PFSK-1 (cell line): ENCODE results near the gene GPR158.

Experiments used
- FOXP2 ChIP-seq: optimal IDR thresholded peaks from 2 replicates; pipeline ENCODE3; 2011; ENCODE audit warnings: borderline replicate concordance, control low read depth, inconsistent platforms; ENCODE audit not compliant: insufficient read depth; ENCODE audit errors: extremely low read length, extremely low read depth
- POLR2AphosphoS5 ChIP-seq: IDR thresholded peaks from 2 replicates; pipeline ENCODE4 v1.6.1; 2012; ENCODE audit warnings: low read depth, mild to moderate bottlenecking, control low read depth, low read length, moderate library complexity
- SIN3A ChIP-seq: IDR thresholded peaks from 2 replicates; pipeline ENCODE4 v1.6.1; 2012; ENCODE audit warnings: mild to moderate bottlenecking, low read length, moderate library complexity, borderline replicate concordance; ENCODE audit not compliant: insufficient read depth
- TAF1 ChIP-seq: IDR thresholded peaks from 2 replicates; pipeline ENCODE4 v1.6.1; 2012; ENCODE audit warnings: low read length, control low read depth, borderline replicate concordance; ENCODE audit not compliant: insufficient read depth
- TF ChIP-seq, protein P1 (sequence below), 2 experiments: IDR thresholded peaks; 2 replicates each; pipeline versions ENCODE4 v1.6.1 to v1.8.0; 2011 to 2012; ENCODE audit warnings: low read depth in 2 of 2, low read length in 2 of 2, control low read depth in 1 of 2, inconsistent platforms in 1 of 2, mild to moderate bottlenecking in 1 of 2, moderate library complexity in 1 of 2; ENCODE audit not compliant: insufficient read depth in 1 of 2

Gene GPR158

DNA sequence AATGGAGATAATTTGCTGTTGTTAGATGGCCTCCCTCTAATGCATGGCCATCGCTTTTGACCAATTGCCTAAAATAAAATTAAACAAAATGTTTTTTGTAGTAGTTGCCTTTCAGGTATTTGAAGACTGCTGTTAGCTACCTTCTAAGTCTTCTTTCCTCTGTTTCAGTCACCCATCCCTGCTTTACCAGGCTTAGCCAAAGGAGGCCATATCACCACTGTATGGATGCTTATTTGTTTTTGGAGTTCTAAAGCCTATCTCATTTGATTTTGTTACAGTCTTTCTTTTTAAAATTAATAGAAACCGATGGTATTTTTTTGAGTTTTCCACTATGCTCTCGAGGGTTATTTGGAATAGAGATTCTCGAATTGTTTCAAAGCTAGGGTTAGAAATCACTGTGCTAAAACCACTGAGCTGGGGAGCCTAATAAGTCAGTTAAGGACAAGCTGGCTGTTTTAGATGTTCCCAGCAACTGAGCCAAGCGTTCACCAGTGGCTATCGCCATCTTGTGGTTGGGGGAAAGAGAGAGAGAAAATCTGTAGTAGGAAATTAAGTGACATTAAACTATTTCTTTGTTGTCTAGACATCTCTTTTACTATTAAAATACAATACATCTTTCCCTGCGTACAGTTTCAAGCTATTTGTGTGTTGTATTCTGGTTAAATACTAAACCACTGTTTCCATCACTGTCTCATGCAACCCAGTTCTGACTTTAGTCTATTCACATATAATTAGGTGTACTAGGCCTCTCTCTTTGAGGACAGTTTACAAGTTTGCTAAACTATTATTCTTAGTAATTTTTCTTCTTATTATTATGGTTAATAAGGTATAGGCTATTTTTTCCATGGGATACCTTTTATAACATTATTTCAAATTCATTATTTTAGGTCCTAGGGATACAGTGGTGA, 52.2 kb downstream of the GPR158 start:
- TF ChIP-seq FOXP2 (no peak), POLR2AphosphoS5 (no peak), TAF1 (no peak), SIN3A (no peak)
- TF ChIP-seq, protein P1, sequence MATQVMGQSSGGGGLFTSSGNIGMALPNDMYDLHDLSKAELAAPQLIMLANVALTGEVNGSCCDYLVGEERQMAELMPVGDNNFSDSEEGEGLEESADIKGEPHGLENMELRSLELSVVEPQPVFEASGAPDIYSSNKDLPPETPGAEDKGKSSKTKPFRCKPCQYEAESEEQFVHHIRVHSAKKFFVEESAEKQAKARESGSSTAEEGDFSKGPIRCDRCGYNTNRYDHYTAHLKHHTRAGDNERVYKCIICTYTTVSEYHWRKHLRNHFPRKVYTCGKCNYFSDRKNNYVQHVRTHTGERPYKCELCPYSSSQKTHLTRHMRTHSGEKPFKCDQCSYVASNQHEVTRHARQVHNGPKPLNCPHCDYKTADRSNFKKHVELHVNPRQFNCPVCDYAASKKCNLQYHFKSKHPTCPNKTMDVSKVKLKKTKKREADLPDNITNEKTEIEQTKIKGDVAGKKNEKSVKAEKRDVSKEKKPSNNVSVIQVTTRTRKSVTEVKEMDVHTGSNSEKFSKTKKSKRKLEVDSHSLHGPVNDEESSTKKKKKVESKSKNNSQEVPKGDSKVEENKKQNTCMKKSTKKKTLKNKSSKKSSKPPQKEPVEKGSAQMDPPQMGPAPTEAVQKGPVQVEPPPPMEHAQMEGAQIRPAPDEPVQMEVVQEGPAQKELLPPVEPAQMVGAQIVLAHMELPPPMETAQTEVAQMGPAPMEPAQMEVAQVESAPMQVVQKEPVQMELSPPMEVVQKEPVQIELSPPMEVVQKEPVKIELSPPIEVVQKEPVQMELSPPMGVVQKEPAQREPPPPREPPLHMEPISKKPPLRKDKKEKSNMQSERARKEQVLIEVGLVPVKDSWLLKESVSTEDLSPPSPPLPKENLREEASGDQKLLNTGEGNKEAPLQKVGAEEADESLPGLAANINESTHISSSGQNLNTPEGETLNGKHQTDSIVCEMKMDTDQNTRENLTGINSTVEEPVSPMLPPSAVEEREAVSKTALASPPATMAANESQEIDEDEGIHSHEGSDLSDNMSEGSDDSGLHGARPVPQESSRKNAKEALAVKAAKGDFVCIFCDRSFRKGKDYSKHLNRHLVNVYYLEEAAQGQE (IDR thresholded peaks at IDR 0.05; ENCODE audit: insufficient read depth in 1 of 2, low read depth in 2 of 2, low read length in 2 of 2): no peak

DNA sequence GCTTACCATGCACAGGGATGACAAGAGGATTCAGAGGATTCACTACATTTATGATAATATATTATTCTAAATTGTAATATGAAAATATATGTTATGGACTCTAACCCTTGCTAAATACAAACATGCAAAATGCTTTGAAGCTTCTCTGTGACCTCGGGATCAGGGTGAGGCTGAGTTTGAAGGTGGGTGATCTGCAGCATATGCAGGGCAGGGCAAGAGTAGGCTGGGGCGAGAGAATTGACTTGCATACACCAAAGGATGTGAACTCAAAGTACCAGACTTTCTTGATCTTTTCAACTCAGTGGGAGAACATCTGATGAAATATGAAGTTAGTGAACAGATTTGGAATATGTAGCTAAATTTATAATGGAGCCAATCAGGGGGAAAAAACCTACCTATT, 57.0 kb downstream of the GPR158 start:
- no peak for TF ChIP-seq POLR2AphosphoS5
- TF ChIP-seq SIN3A: no peak
- no peak for TF ChIP-seq FOXP2
- TF ChIP-seq TAF1: no peak
- TF ChIP-seq, protein P1 (IDR thresholded peaks at IDR 0.05; ENCODE audit: insufficient read depth in 1 of 2, low read depth in 2 of 2, low read length in 2 of 2): no peak

DNA sequence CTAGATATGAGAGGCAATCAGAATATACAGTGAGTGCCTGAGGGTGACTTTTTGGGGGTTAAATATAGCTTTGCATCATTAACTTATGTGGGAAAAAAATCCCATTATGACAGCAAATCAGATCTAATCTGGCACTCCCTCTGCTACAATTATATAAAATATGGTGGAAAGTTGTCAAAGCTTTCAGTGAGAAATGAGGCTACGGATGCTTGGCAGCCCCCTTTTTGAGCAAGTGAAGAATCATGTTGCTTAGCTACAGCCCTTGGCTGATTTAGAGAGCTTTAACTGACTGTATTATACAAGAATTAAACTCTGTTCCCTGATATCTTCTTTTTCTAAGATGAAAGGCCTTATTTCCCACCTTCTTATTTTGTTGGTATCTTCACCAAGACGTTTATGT, 57.4 kb downstream of the GPR158 start:
- TF ChIP-seq, protein P1 (IDR thresholded peaks at IDR 0.05; ENCODE audit: insufficient read depth in 1 of 2, low read depth in 2 of 2, low read length in 2 of 2): no peak
- no peak for TF ChIP-seq TAF1
- no peak for TF ChIP-seq FOXP2
- TF ChIP-seq POLR2AphosphoS5: no peak
- TF ChIP-seq SIN3A: no peak

DNA sequence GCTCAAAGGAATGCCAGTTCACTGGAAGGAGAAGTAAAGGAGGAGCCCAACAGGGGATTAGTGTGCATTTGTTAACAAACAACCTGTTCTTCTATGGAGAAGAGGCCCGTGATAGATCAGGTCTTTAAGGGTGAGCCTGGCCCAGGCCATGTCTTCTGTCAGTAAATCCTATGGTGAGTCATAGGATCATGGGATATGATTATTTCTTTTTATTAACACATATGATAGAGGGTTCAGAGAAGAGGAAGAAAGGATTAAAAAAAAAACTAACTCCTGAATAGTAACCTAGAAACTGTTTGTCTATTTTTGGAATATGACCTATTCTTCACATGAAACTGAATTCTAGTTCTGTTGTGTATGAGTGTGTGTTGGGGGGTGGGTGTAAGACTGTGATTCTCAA, 70.4 kb downstream of the GPR158 start:
- TF ChIP-seq SIN3A (no peak), TAF1 (no peak), POLR2AphosphoS5 (no peak), FOXP2 (no peak)
- TF ChIP-seq, protein P1 (IDR thresholded peaks at IDR 0.05; ENCODE audit: insufficient read depth in 1 of 2, low read depth in 2 of 2, low read length in 2 of 2): no peak
